Large intestine (tissue), 3 donors: ENCODE results near the gene ARMC7. TPM values are rescaled to one million over a fixed set of nuclear protein-coding genes. Genes with fewer than 3 reads are reported as not detected.

Source experiments
- DNase-seq, 2 donors: peaks; one replicate each; pipeline versions ENCODE4 v3.0.0 to v3.0.0-alpha.2; 2013
- H3K27ac ChIP-seq: one replicate; pipeline ENCODE4 v1.5.1; 2013; ENCODE audit warnings: low read length
- H3K27me3 ChIP-seq: 2 replicates; pipeline ENCODE4 v1.6.1; 2013; ENCODE audit warnings: low read length; ENCODE audit not compliant: control insufficient read depth, insufficient read depth
- H3K36me3 ChIP-seq: 2 replicates; pipeline ENCODE4 v1.6.1; 2013; ENCODE audit warnings: low read length; ENCODE audit not compliant: control insufficient read depth, insufficient read depth
- H3K4me1 ChIP-seq: one replicate; pipeline ENCODE4 v1.6.1; 2013; ENCODE audit warnings: low read length; ENCODE audit not compliant: control insufficient read depth, insufficient read depth
- H3K4me3 ChIP-seq: one replicate; pipeline ENCODE4 v1.5.1; 2013; ENCODE audit warnings: low read length
- H3K9me3 ChIP-seq: one replicate; pipeline ENCODE4 v1.6.1; 2013; ENCODE audit warnings: mild to moderate bottlenecking, low read depth, low read length, moderate library complexity; ENCODE audit not compliant: control insufficient read depth
- WGBS: methylation state at CpG from one replicate; pipeline ENCODE4 v1.1.5; 2013; ENCODE audit warnings: low lambda C conversion rate; ENCODE audit not compliant: insufficient coverage; 5-methylcytosine and 5-hydroxymethylcytosine counted together
- polyA plus RNA-seq: library from polyadenylated mRNA; unstranded; fragments of 120-200 nt; gene quantifications from one replicate; pipeline ENCODE4 v1.2.1, GENCODE V29; 2013

The ARMC7 gene
- polyA plus RNA-seq, 1 donor, result 9.3 TPM

DNA sequence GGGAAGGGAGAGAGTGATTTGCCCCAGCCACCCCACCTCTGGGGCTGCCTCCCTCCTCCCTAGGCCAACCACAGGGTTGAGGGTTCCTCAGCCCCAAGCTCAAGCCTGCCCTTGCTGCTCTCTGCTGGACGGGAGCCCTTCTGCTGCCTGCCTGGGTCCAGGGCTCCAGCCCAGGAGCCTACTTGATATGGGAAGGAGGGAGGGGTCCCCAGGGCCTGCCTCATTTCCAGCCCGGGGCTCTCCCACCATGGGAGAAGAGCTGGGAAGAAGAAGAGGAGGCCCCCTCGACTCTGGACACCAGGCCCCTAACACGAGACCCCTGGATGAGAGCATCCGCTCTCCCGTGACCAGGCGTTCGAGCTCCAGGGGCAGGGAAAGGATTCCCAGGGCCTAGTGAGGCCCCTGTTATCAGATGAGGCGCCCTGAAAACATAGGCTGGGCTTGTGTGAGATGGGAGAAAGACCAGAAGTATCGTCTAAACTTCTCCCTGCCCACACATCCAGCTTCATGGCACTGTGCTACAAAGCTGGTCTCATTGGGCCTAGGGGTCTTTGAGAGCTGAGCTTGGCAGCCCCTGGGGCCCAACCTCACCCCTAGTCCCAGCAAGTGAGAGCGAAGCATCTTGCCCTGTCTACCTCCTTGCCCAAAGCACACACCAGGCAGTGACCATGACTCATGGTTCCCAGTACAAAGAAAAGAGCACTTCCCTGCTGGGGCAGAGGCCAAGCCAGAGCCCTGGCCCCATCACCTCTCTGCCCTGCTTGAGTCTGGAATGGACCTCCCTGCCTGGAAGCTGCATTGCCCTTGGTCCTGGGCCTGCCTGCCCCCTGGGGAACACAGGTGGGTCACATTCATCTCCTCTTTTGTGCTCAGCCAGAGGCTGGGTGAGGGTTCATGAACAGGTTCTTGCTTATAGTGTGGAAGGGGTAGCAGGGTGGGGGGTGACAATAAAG, 21.0 kb upstream of the ARMC7 start:
- Histone ChIP-seq H3K36me3 (peaks cover 1% of the 10 kb centered on the region), H3K4me1 (peaks cover 77% of the 10 kb centered on the region), H3K27me3 (no peaks in the 10 kb centered on the region), H3K9me3 (no peaks in the 10 kb centered on the region), H3K4me3 (peak overlapping the region; percentile 83), H3K27ac (peak overlapping the region; percentile 98)
- peak in 1 of 2 donors; percentile 72 for DNase-seq
- no CpG with 5 or more reads among the region's 11 CpGs for WGBS

DNA sequence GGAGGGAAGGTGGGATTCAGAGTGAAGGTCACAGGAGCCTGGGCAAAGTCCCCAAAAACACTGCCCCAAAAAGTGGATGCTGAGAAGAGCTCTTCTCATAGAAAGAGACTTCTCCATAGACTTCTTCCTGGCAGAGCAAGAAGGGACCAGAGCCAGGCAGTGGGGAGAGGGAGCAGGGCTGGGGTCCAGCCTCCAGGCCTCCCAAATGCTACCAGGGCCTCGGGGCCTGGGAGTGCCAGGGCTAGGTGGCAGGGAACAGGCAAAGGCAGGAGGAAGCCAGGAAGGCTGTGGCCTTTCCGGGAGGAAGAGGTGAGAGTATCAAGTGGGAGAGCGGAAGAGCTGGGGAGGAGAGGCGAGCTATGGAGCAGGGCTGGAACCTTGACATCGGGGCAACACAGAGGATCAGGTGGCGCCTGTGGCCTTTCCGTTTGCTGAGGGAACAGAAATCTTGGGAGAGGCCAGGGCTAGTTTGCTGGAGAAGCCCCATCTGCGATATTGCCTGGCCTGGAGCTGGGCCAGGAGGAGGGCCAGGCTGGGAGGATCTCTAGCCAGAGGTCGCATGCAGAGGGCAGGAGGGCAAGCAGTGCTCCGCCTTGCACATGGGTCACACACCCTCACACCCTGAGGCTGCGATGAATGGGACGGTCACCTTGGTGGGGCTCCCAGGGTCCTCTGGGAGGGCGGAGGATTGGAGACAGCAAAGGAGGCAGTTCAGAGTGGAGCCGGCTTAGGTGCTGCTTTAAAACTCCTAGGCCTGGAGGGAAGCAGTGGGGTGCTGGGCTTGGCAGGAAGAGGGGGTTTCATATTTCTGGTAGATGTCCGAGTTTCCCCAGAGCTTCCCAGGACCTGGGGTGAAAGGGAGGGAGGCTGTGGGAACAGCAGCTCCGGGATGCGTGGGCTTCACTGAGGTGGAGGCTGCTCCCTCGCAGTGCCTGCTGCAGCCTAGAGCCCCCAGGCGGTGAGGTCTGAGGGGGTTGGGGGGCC, 18.6 kb upstream of the ARMC7 start:
- Histone ChIP-seq H3K27ac (peak overlapping the region; percentile 80), H3K9me3 (no peaks in the 10 kb centered on the region), H3K36me3 (peaks cover 14% of the 10 kb centered on the region), H3K4me3 (peak overlapping the region; percentile 7), H3K27me3 (no peaks in the 10 kb centered on the region), H3K4me1 (peaks cover 80% of the 10 kb centered on the region)
- peak in 1 of 2 donors; percentile 76 for DNase-seq
- 34% methylated on average over 3 of the region's 19 CpGs for WGBS

DNA sequence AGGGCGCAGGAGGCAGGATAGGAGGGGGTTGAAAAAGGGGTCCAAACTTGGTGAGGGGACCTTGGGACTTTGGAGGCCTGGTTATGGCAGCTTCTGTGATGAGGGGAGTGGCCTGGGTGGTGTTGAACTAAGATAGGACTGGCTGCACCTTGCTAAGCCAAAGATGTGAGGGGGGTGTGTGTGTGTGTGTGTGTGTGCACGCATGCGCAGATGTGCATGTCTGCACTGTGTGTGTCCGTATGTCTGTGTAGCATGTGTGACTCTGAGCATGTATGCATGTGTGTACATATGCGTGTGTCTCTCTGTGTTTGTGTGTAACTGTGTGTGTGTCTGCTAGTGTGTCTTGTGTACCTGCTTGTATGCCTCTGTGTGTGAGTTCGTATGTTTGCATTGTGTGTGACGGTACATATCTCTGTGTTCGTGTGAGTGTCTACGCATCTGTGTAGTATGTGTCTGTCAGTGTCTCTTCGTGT, 17.9 kb upstream of the ARMC7 start:
- Histone ChIP-seq H3K9me3 (no peaks in the 10 kb centered on the region), H3K4me1 (peaks cover 76% of the 10 kb centered on the region), H3K36me3 (peaks cover 14% of the 10 kb centered on the region), H3K27ac (peak overlapping the region; percentile 80), H3K4me3 (no peak overlapping the region), H3K27me3 (no peaks in the 10 kb centered on the region)
- WGBS, result no CpG with 5 or more reads among the region's 10 CpGs
- peak; percentile 83 to 91 for DNase-seq

DNA sequence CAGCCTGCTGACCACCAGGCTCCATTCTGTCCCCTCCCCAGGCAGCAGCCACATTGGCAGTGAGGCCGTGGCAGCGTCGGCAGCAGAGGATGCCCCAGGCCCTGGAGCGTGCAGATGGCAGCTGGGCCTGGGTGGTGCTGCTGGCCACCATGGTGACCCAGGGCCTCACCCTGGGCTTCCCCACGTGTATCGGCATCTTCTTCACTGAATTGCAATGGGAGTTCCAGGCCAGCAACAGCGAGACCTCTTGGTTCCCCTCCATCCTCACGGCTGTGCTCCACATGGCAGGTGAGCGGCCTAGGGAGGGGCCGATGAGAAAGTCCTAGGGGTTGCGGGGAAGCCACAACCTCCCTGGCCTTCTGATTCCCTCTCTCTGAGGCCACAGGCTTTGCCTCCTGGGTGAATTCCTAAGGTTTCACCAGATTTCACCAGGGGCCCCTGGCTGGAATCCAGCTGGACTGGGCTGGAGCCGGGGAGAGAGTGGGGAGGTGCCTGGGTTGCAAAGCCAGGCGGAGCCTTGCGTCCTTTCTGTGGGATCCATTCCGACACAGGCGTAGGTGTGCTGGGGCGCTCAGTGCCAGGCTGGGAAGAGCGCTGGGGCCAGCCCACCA, 16.1 kb upstream of the ARMC7 start:
- H3K9me3 ChIP-seq, result no peaks in the 10 kb centered on the region
- H3K4me3 ChIP-seq, result no peak overlapping the region
- peaks cover 66% of the 10 kb centered on the region for H3K4me1 ChIP-seq
- peaks cover 28% of the 10 kb centered on the region for H3K36me3 ChIP-seq
- H3K27ac ChIP-seq, result peak overlapping the region; percentile 80
- no CpG with 5 or more reads among the region's 18 CpGs for WGBS
- DNase-seq, result no peak
- H3K27me3 ChIP-seq, result no peaks in the 10 kb centered on the region

DNA sequence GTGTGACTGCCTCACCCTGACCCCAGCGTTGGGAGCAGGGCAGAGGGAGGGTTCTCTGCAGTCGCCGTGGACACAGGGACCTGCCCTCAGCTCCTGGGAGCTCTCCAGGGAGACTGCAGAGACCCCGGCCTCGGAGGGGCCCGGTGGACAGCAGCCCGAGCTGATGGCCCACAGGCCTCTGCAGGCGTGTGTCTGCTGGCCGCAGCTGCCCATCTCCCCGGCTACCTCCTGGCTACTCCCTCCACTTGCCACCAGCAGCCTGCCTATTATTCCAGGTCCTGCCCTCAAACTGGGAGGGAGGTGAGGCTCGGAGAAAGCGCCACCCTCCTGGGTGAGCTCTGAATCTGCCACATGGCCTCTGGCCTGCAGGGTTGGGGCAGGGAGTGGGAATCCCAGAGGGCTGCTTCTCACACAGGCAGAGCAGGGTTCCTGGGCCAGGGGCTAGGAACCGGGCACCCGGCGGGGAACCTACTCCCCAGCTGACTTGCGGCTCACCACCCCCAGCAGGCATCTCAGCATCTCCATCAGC, 14.8 kb upstream of the ARMC7 start:
- no peak for DNase-seq
- Histone ChIP-seq H3K4me1 (peaks cover 54% of the 10 kb centered on the region), H3K4me3 (no peak overlapping the region), H3K27me3 (no peaks in the 10 kb centered on the region), H3K27ac (no peak overlapping the region), H3K36me3 (peaks cover 41% of the 10 kb centered on the region), H3K9me3 (peaks cover 2% of the 10 kb centered on the region)
- no CpG with 5 or more reads among the region's 16 CpGs for WGBS

DNA sequence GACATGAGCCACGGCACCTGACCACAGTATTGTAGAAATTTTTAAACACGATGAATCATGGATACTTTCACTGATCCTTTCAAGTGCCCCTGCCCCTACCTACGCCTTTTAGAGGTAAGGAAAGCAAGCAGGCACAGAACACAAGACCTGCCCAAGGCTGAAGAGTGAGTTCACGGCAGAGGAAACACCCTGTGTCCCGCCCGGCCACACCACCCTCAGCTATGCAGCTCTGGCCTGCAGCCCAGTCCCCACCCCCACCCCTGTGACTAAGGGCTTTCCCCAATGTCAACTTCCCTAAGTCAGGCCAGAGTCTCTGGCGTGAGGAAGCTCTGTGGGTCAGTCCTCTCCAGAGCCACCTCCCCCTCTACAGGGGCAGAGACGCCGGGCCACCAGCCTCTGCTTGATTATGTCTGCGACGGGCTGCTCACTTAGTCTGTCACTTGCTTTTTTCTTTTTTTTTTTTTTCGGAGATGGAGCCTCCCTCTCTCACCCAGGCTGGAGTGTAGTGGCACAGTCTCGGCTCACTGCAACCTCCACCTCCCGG, 13.6 kb upstream of the ARMC7 start:
- H3K27ac ChIP-seq, result peak overlapping the region; percentile 71
- no peak overlapping the region for H3K4me3 ChIP-seq
- H3K4me1 ChIP-seq, result peaks cover 42% of the 10 kb centered on the region
- peak; percentile 96 to 98 for DNase-seq
- WGBS, result no CpG with 5 or more reads among the region's 14 CpGs
- peaks cover 50% of the 10 kb centered on the region for H3K36me3 ChIP-seq
- peaks cover 5% of the 10 kb centered on the region for H3K9me3 ChIP-seq
- no peaks in the 10 kb centered on the region for H3K27me3 ChIP-seq

DNA sequence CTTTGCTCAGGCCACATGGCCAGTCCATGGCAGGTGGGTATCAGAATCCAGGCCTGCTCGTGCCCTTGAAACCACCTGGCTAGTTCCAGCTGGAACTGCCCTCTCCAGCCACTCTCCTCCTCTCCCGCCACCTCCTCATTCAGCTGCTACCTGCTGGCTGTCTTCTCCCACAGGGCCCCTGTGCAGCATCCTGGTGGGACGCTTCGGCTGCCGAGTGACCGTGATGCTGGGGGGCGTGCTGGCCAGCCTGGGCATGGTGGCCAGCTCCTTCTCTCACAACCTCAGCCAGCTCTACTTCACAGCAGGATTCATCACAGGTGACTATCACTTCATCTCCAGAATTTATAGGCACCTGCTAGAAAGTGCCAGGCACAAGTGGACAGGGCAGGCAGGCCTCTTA, 11.9 kb upstream of the ARMC7 start:
- peaks cover 25% of the 10 kb centered on the region for H3K4me1 ChIP-seq
- DNase-seq, result no peak
- WGBS, result no CpG with 5 or more reads among the region's 7 CpGs
- H3K27me3 ChIP-seq, result no peaks in the 10 kb centered on the region
- H3K36me3 ChIP-seq, result peaks cover 55% of the 10 kb centered on the region
- no peak overlapping the region for H3K4me3 ChIP-seq
- no peak overlapping the region for H3K27ac ChIP-seq
- H3K9me3 ChIP-seq, result peaks cover 5% of the 10 kb centered on the region

DNA sequence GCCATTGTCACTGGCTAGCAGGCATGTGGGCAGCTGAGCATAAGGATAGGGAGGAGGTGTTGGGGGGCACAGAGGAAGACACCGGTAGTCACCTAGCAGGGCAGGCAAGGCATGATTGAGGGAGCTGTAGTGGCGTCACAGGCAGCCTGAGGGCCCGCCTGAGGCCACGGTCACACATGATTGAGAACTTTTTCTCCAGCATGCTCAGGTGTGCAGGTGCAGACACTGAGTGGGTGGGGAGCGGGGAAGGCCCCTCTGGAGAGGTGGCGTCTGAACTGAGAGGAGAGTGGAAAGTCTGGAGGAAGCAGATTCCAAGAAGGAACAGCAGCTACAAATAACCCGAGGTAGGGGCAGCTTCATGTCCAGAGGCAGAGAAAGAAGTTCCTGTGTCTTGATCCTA, 10.9 kb upstream of the ARMC7 start:
- no peak overlapping the region for H3K27ac ChIP-seq
- H3K4me1 ChIP-seq, result peaks cover 15% of the 10 kb centered on the region
- H3K4me3 ChIP-seq, result no peak overlapping the region
- H3K36me3 ChIP-seq, result peaks cover 54% of the 10 kb centered on the region
- WGBS, result no CpG with 5 or more reads among the region's 7 CpGs
- no peaks in the 10 kb centered on the region for H3K27me3 ChIP-seq
- no peak for DNase-seq
- peaks cover 5% of the 10 kb centered on the region for H3K9me3 ChIP-seq

DNA sequence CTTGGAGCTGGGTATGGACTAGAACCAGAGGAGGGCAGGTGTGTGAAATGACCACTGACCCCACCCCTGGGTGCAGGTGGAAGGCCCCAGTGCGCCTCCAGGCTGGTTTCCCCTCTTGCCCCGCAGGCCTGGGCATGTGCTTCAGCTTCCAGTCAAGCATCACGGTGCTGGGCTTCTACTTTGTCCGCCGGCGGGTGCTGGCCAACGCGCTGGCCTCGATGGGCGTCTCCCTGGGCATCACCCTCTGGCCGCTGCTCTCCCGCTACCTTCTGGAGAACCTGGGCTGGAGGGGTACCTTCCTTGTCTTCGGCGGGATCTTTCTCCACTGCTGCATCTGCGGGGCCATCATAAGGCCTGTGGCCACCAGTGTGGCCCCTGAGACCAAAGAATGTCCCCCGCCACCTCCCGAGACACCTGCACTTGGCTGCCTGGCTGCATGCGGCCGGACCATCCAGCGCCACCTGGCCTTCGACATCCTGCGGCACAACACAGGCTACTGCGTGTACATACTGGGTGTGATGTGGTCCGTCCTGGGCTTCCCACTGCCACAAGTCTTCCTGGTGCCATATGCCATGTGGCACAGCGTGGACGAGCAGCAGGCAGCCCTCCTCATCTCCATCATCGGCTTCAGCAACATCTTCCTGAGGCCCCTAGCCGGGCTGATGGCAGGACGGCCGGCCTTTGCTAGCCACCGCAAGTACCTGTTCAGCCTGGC, 9.7 kb upstream of the ARMC7 start:
- H3K9me3 ChIP-seq, result peaks cover 5% of the 10 kb centered on the region
- H3K36me3 ChIP-seq, result peaks cover 55% of the 10 kb centered on the region
- DNase-seq, result no peak
- no peak overlapping the region for H3K4me3 ChIP-seq
- no CpG with 5 or more reads among the region's 31 CpGs for WGBS
- no peaks in the 10 kb centered on the region for H3K27me3 ChIP-seq
- H3K4me1 ChIP-seq, result peaks cover 7% of the 10 kb centered on the region
- no peak overlapping the region for H3K27ac ChIP-seq
